Adrenal gland (tissue), 5 donors: ENCODE data around the gene C1QL3.

Experiments used
- CTCF ChIP-seq, 6 experiments: fragments of 450-650 bp in 4 of 6; fragments of 200-600 bp in 2 of 6; sonication (generic) in 1 of 6; IDR thresholded peaks; 1 replicate in 5 of 6; 2 replicates in 1 of 6; pipeline versions ENCODE4 v1.5.1 to v1.8.0; 2016 to 2021; ENCODE audit warnings: antibody characterized with exemption in 6 of 6, mild to moderate bottlenecking in 2 of 6, moderate library complexity in 1 of 6
- POLR2A ChIP-seq, 2 donors: fragments of 450-650 bp; IDR thresholded peaks; one replicate each; pipeline ENCODE4 v1.6.1; 2017; ENCODE audit warnings: antibody characterized with exemption in 2 of 2, mild to moderate bottlenecking in 2 of 2, moderate library complexity in 1 of 2
- donor health status: DM: no; HTN: no; CAD: no.

- no peak for TF ChIP-seq CTCF (IDR thresholded peaks at IDR 0.05)
- TF ChIP-seq POLR2A (IDR thresholded peaks at IDR 0.05), result no peak
These were observed 38.3 kb downstream of the C1QL3 start for GRCh38 chr10:16483241-16483917.
